IPS-11a (cell line): ENCODE results near the gene ERCC1.

ENCODE experiments used
- H3K4me3 ChIP-seq: one replicate; pipeline ENCODE4 v1.5.1; 2013; ENCODE audit warnings: low read depth, low read length, control low read depth

Gene ERCC1

GRCh38 chr19:45370410-45371204 is 53.1 kb downstream of the ERCC1 start, which contains the start of gene ERCC2:
Gene ERCC2, minus strand, starts transcription at chr19:45370573. Its CDS starts 33 bp downstream, at chr19:45370540.
- peak within 1 kb of the TSS; percentile 84 for H3K4me3 ChIP-seq

DNA sequence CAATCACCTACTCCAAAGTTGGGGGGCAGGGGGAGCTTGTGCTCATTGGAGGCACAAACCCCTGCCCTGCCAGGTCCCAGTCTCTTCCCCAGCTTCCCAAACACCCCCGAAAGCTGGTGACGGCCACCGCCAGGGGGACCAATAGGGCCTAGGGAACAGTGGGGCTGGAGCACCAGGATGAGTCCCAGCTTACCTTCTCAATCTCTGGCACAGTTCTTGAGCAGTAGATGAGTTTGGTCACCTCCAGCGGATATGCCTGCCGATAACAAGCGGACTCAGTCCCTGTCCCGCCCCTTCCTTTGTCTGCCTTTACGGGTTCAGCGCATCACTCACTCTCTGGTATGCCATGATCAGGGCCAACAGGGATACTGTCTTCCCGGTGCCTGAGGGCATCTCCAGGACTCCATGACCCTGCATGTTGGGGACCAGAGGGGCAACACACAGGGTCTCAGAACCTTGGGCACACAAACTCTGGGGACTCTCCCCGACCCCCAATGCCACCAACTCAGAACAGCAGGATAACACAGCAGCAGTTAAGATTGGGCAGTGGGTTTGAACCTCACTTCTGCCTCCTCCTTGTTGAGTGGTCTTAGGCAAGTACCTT is 54.9 kb downstream of the ERCC1 start:
- H3K4me3 ChIP-seq = no peak overlapping the region

GRCh38 chr19:45368127-45368526 is 55.6 kb downstream of the ERCC1 start:
- H3K4me3 ChIP-seq = no peak overlapping the region

- H3K4me3 ChIP-seq = no peak overlapping the region
These were observed 59.0 kb downstream of the ERCC1 start for GRCh38 chr19:45364696-45365095.

DNA sequence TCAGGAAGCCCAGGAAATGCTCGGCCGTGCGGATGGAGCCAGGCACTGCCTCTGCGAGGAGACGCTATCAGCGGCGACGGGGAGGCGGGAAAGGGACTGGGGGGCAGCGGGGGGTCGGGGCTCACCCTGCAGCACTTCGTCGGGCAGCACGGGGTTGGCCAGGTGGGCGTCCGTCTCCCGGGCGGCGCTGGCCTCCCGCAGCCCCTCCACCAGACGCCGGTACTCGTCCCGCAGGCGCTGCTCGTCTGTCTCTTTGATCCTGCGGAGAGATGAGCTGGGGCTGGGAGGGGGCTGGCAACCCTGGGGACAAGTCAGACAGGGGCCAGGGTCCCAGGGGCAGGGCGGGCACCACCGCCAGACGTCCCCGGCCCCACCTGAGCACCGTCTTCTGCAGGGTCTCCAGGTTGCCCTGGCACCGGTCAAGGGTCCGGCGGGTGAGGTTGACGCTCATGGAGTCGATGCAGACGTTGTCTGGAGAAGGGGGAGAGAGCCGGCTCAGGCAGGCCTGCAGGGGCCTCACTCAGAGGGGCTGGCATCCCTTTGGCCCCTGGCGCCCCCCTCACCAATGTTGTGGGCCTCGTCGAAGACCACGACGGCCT is 59.8 kb downstream of the ERCC1 start:
- no peak overlapping the region for H3K4me3 ChIP-seq

GRCh38 chr19:45362291-45362690 is 61.4 kb downstream of the ERCC1 start:
- no peak overlapping the region for H3K4me3 ChIP-seq

- no peak overlapping the region for H3K4me3 ChIP-seq
These were observed 62.1 kb downstream of the ERCC1 start for GRCh38 chr19:45361608-45362007.

DNA sequence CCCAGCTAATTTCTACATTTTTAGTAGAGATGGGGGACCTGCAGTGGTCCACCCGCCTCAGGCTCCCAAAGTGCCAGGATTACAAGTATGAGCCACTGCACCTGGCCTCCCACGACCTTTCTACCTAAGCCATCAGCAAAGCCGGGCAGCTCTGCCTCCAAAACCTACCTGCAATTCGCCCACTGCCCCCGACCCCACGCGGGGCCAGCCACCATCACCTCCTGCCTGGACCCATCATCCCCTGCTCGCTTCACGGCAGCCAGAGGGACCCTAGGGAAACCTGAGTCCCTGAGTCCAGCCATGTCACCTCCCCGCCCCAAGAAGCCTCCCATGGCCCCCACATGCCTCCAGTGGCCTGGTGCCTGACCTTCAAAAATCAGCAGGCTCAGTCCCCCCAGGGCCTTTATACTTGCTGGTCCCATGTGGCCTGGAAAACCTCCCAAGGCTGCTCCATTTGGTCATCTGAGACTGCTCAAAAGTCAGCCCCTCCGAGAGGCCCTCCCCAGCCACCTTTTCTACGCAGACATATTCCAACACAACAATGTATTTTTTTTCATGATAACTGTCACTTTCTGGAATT is 65.4 kb downstream of the ERCC1 start:
- no peak overlapping the region for H3K4me3 ChIP-seq

GRCh38 chr19:45357445-45357783 is 66.3 kb downstream of the ERCC1 start:
- no peak overlapping the region for H3K4me3 ChIP-seq
